ENCODE measurements around the gene UNC5B.

- TF ChIP-seq CTCF (conservative IDR thresholded peaks at IDR 0.05) (no peak), ZFX (IDR thresholded peaks at IDR 0.05) (no peak)
These were observed 24.7 kb downstream of the UNC5B start for GRCh38 chr10:71236822-71237682.
